Neutrophil (primary cell): Measurements from ENCODE around the gene OR51A2.

ENCODE experiments used
- H3K27ac ChIP-seq: fragments of 200-600 bp; sonication (generic); 2 replicates; pipeline ENCODE4 v1.5.1; 2016; ENCODE audit warnings: mild to moderate bottlenecking, moderate library complexity
- H3K27me3 ChIP-seq: fragments of 200-600 bp; sonication (generic); 2 replicates; pipeline ENCODE4 v1.6.0; 2016; ENCODE audit warnings: mild to moderate bottlenecking
- H3K36me3 ChIP-seq: fragments of 200-600 bp; sonication (generic); 2 replicates; pipeline ENCODE4 v1.5.1; 2017
- H3K4me1 ChIP-seq, 2 experiments: fragments of 200-600 bp in 1 of 2; sonication (generic) in 1 of 2; 1 replicate in 1 of 2; 2 replicates in 1 of 2; pipeline versions ENCODE4 v1.5.1 to v1.6.1; 2013 to 2016; ENCODE audit warnings: low read depth in 1 of 2, low read length in 1 of 2, mild to moderate bottlenecking in 1 of 2, moderate library complexity in 1 of 2; ENCODE audit not compliant: control insufficient read depth in 1 of 2, insufficient read depth in 1 of 2
- H3K4me3 ChIP-seq, 2 experiments: fragments of 200-600 bp in 1 of 2; sonication (generic) in 1 of 2; 1 replicate in 1 of 2; 2 replicates in 1 of 2; pipeline ENCODE4 v1.5.1; 2013 to 2016; ENCODE audit warnings: low read depth in 1 of 2, low read length in 1 of 2, mild to moderate bottlenecking in 1 of 2, moderate library complexity in 1 of 2
- H3K9me3 ChIP-seq: fragments of 200-600 bp; sonication (generic); 2 replicates; pipeline ENCODE4 v1.5.1; 2016
- TF ChIP-seq, protein P1 (sequence below): fragments of 200-600 bp; sonication (generic); IDR thresholded peaks from 2 replicates; pipeline ENCODE4 v1.5.1; 2016; ENCODE audit warnings: antibody characterized with exemption

OR51A2 gene

DNA sequence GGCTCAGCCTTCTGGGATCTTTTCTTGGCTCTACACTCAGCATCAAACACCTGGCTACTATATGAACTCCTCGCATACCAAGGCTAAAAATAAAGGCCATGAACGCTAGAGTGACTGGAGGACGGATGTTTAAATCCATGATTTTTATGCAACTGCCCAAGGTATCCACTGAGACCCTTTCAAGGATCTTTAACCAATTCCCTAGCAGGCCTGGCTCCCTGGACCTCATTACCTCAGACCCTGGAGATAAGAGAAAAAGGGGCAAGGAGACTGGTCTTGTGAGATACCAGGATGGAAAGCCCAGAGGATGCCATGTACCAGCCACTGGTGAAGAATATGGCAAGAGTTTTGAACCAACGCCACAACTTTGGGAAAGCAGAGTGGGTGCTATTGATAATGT, 36.3 kb downstream of the OR51A2 start, which contains the start of gene OR51G2:
OR51G2 (minus strand) TSS at position 101 of the 400 bp plus-strand sequence. CDS start 3,687 bp downstream, outside the sequence.
- H3K27ac ChIP-seq = no peak within 1 kb of the TSS
- H3K4me3 ChIP-seq = no peak within 1 kb of the TSS
- TF ChIP-seq, protein P1, sequence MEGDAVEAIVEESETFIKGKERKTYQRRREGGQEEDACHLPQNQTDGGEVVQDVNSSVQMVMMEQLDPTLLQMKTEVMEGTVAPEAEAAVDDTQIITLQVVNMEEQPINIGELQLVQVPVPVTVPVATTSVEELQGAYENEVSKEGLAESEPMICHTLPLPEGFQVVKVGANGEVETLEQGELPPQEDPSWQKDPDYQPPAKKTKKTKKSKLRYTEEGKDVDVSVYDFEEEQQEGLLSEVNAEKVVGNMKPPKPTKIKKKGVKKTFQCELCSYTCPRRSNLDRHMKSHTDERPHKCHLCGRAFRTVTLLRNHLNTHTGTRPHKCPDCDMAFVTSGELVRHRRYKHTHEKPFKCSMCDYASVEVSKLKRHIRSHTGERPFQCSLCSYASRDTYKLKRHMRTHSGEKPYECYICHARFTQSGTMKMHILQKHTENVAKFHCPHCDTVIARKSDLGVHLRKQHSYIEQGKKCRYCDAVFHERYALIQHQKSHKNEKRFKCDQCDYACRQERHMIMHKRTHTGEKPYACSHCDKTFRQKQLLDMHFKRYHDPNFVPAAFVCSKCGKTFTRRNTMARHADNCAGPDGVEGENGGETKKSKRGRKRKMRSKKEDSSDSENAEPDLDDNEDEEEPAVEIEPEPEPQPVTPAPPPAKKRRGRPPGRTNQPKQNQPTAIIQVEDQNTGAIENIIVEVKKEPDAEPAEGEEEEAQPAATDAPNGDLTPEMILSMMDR = no peak
- H3K36me3 ChIP-seq = no peaks in the 10 kb centered on the region
- H3K4me1 ChIP-seq = no peaks in the 10 kb centered on the region
- no peaks in the 10 kb centered on the region for H3K27me3 ChIP-seq
- H3K9me3 ChIP-seq = no peaks in the 10 kb centered on the region

DNA sequence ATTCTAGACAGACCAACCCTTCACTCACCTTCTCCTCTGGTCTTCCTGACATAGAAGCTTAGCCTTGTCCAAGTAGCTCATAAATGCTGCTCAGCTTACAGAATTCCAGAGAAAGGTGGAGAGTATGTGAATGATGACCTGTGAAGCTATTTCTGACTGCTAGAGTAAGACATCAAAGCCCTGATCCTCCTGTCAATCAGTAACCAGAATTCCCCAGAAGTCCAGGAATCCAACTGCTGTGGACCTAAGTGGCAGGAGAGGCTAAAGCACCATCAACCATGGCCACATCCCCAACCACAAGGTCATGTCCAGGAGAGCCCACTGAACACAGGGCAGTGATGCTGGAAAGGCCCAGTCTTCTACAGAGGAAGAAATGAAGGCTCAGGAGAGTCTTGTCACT, 38.9 kb downstream of the OR51A2 start:
- TF ChIP-seq, protein P1 = no peak
- H3K36me3 ChIP-seq = no peaks in the 10 kb centered on the region
- no peaks in the 10 kb centered on the region for H3K9me3 ChIP-seq
- no peak overlapping the region for H3K4me3 ChIP-seq
- no peaks in the 10 kb centered on the region for H3K4me1 ChIP-seq
- no peak overlapping the region for H3K27ac ChIP-seq
- H3K27me3 ChIP-seq = no peaks in the 10 kb centered on the region
